PFSK-1 (cell line): ENCODE measurements around the gene TSPAN15.

ENCODE experiments used
- POLR2AphosphoS5 ChIP-seq: IDR thresholded peaks from 2 replicates; pipeline ENCODE4 v1.6.1; 2012; ENCODE audit warnings: low read depth, mild to moderate bottlenecking, control low read depth, low read length, moderate library complexity
- TAF1 ChIP-seq: IDR thresholded peaks from 2 replicates; pipeline ENCODE4 v1.6.1; 2012; ENCODE audit warnings: low read length, control low read depth, borderline replicate concordance; ENCODE audit not compliant: insufficient read depth
- TF ChIP-seq, protein P1 (sequence below), 2 experiments: IDR thresholded peaks; 2 replicates each; pipeline versions ENCODE4 v1.6.1 to v1.8.0; 2011 to 2012; ENCODE audit warnings: low read depth in 2 of 2, low read length in 2 of 2, control low read depth in 1 of 2, inconsistent platforms in 1 of 2, mild to moderate bottlenecking in 1 of 2, moderate library complexity in 1 of 2; ENCODE audit not compliant: insufficient read depth in 1 of 2

DNA sequence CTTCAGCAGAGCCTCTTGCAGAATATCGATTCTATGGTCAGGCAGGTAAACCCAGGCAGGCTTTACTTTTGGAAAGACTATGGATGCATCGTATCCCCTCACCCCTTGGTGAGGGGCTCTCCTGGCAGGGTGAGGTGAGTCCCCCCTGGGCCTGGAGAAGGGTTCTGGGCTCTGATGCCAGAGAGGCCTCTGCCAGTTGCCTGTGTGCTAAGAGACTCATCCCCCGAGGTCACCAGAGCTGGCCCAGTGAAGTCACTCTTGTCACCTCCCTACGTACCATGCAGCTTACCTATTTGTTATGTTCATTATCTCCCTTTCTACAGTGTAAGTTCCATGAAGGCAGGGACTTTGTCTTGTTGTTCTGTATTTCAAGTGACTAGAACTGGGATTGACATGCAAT is 51.3 kb downstream of the TSPAN15 start:
- TF ChIP-seq POLR2AphosphoS5 (no peak), TAF1 (no peak)
- TF ChIP-seq, protein P1, sequence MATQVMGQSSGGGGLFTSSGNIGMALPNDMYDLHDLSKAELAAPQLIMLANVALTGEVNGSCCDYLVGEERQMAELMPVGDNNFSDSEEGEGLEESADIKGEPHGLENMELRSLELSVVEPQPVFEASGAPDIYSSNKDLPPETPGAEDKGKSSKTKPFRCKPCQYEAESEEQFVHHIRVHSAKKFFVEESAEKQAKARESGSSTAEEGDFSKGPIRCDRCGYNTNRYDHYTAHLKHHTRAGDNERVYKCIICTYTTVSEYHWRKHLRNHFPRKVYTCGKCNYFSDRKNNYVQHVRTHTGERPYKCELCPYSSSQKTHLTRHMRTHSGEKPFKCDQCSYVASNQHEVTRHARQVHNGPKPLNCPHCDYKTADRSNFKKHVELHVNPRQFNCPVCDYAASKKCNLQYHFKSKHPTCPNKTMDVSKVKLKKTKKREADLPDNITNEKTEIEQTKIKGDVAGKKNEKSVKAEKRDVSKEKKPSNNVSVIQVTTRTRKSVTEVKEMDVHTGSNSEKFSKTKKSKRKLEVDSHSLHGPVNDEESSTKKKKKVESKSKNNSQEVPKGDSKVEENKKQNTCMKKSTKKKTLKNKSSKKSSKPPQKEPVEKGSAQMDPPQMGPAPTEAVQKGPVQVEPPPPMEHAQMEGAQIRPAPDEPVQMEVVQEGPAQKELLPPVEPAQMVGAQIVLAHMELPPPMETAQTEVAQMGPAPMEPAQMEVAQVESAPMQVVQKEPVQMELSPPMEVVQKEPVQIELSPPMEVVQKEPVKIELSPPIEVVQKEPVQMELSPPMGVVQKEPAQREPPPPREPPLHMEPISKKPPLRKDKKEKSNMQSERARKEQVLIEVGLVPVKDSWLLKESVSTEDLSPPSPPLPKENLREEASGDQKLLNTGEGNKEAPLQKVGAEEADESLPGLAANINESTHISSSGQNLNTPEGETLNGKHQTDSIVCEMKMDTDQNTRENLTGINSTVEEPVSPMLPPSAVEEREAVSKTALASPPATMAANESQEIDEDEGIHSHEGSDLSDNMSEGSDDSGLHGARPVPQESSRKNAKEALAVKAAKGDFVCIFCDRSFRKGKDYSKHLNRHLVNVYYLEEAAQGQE (IDR thresholded peaks at IDR 0.05; ENCODE audit: insufficient read depth in 1 of 2, low read depth in 2 of 2, low read length in 2 of 2), result no peak
